GM12872 (cell line): ENCODE results near the gene PPP1R8.

Source experiments
- TF ChIP-seq, protein P1 (sequence below): IDR thresholded peaks from 3 replicates; pipeline ENCODE4 v1.5.1; 2011; ENCODE audit warnings: low read depth, mild to moderate bottlenecking, low read length, moderate library complexity; ENCODE audit not compliant: insufficient read depth

Gene PPP1R8

DNA sequence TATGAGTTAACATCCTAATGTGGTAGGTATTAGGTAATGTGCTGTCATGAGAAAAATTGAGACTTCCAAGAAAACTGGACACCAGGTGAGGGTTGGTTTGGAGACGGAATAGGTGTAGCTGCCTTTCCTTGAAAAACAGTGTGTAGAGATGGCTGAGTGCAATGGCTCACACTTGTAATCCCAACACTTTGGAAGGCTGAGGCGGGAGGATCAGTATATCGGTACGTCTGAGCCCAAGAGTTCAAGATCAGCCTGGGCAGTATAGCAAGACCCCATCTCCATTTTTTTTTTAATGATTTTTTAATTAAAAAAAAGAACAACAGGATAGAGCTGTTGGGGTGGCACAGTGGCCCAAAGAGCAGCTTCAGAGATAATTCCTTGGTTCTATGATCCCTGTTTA, 6.8 kb upstream of the PPP1R8 start:
- TF ChIP-seq, protein P1, sequence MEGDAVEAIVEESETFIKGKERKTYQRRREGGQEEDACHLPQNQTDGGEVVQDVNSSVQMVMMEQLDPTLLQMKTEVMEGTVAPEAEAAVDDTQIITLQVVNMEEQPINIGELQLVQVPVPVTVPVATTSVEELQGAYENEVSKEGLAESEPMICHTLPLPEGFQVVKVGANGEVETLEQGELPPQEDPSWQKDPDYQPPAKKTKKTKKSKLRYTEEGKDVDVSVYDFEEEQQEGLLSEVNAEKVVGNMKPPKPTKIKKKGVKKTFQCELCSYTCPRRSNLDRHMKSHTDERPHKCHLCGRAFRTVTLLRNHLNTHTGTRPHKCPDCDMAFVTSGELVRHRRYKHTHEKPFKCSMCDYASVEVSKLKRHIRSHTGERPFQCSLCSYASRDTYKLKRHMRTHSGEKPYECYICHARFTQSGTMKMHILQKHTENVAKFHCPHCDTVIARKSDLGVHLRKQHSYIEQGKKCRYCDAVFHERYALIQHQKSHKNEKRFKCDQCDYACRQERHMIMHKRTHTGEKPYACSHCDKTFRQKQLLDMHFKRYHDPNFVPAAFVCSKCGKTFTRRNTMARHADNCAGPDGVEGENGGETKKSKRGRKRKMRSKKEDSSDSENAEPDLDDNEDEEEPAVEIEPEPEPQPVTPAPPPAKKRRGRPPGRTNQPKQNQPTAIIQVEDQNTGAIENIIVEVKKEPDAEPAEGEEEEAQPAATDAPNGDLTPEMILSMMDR, result no peak

DNA sequence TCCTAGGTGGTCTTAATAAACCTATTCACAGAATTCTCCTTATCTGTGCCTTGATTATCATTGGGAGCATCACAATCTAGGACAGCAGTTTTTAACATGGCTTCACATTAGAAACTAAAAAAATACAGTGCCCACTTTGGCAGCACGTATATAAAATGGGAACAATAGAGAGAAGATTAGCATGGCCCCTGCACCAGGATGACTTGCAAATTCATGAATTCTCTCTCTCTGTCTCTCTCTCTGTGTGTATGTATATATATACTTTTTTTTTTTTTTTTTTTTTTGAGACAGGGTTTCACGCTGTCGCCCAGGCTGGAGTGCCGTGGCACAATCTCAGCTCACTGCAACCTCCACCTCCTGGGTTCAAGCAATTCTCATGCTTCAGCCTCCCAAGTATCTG, 6.2 kb upstream of the PPP1R8 start:
- TF ChIP-seq, protein P1, result no peak

DNA sequence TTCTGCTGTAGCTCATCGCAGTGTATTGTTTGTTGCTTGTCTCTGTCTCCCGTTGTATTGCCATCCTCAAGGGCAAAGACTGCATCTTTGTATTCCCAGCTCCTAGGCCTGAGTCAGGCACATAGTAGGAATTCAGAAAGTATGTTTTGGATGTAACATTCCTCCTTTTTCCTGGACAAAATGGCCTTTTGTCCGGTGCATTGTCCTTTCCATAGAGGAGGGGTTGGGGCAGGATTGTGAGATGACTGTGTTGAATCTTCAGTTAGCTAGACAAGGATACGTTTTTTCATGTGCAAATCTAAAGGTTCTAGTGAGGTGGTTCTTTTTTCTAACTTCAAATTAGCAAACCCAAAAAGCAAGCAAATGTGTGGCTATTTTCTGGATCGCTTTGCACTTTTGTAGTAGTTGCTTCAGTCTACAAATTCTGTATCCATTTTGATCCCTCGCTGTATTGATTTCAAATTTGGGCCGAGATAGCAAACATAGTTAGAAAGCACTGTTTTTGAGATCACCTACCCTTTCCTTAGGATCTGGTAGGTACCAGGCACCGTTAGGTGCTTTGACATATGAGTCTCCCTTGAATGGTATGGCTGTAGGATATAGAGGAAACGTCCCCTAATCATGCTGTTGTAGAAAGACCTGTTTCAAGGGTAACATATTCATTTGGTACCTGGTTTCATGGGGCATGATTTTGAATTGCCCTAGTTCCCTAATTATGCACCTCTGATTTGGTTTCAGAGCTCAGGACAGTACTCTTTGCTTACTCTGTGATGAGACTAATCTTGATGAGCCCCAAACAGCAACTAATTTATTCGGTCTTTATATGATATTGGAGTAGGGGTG, 1.2 kb downstream of the PPP1R8 start:
- TF ChIP-seq, protein P1, result no peak

DNA sequence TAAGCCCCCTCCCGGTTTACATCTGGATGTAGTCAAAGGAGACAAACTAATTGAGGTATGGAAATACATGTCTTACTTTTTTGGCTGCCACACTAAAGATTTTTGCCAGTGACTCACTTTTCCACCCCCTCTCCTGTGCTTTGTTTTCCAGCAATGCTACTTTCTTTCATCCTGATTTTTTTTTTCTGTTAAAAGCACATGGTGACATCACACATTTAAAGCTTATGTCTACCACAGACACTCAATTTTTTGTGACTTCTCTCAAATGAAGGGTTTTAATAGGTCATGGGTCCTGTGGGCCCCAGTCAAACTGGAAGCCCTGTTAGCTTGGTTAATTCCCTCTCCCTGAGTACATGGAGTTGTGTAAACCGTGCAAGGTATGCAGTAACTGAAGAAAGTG, 2.2 kb downstream of the PPP1R8 start:
- TF ChIP-seq, protein P1, result no peak

DNA sequence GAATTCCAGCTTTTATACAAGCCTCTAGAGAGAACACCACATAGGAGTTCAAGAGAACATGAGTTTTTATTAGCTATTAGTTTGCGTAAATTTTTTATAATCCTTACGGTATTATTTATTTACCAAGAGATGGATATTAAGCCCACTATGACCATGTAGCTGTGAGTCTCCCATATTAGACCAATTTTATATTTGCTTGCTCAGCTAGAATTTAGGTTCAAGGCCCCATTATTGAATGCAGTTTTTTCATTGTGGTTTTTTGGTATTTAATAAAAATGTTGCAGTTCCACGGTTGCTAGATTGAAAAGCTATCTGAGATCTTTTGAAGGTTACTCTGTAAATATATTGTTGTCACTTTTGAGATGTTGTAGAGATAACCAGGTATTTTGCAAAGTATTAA, 2.9 kb downstream of the PPP1R8 start:
- TF ChIP-seq, protein P1, result no peak

DNA sequence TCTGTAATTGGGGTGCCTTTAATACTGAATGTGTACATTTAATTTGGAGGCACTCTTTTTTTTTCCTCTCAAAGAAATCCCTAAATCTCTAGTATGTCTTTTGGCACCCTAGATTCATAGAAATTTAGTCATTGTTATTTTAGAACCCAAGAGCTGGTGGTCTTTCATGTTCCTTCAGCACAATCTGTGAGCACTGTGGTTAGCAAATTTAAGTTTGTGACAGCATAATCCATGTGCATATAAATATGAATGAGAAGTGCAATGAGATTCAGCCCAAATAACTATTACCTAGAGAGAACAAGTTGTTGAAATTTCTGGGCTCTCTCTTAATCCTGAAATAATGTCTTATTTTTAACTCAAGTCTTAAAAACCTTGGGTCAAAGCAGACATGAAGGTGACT, 4.5 kb downstream of the PPP1R8 start:
- TF ChIP-seq, protein P1, result no peak

DNA sequence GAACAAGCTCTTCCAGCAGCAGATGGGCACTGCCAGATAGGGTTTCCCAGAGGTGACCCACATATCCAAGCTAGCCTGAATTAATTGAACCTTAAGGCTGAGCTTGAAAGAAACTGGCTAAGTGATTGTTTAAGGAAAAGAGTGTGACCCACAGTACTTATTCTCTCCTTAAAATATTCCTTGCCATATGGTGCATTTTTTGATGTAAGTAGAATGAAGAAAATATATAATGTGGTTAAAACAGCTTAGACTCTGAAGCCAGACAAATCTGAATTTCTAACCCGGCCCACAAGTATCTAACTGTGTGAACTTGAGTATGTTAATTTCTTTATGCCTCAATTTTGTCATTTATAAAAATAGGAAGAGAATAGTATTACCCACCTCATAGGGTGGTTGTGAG, 4.9 kb downstream of the PPP1R8 start:
- TF ChIP-seq, protein P1, result no peak

DNA sequence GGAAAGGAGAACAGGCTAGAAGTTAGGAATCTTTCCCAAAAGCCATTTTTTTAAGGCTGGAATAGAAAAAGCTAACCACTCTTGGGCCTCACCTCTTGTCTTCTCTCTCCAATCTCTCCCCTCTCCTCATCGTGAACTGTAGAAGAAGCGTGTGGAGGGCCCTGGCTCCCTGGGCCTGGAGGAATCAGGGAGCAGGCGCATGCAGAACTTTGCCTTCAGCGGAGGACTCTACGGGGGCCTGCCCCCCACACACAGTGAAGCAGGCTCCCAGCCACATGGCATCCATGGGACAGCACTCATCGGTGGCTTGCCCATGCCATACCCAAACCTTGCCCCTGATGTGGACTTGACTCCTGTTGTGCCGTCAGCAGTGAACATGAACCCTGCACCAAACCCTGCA, 19.4 kb downstream of the PPP1R8 start:
- TF ChIP-seq, protein P1, result no peak
